ENCODE data around the gene GRAP.

GRAP gene

DNA sequence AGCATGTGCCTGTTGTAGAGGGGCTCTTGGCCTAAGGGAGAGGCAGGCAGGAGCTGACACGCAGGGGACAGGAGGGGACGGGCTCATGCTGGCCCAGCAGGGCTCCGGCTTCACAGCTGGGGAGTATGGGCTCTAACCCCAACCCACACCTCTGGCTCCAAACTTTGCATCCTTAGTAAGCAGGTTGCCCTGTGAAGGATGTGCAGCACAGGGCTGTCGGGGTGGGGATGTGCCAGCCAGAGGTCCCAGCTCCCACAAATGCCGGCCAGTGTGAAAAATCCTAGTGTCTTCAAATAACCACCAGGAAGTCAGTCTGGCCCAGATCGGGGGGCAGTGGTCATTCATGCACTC lies 28.2 kb downstream of the GRAP start:
- DNase-seq (ENCODE audit: low spot score): no peak

DNA sequence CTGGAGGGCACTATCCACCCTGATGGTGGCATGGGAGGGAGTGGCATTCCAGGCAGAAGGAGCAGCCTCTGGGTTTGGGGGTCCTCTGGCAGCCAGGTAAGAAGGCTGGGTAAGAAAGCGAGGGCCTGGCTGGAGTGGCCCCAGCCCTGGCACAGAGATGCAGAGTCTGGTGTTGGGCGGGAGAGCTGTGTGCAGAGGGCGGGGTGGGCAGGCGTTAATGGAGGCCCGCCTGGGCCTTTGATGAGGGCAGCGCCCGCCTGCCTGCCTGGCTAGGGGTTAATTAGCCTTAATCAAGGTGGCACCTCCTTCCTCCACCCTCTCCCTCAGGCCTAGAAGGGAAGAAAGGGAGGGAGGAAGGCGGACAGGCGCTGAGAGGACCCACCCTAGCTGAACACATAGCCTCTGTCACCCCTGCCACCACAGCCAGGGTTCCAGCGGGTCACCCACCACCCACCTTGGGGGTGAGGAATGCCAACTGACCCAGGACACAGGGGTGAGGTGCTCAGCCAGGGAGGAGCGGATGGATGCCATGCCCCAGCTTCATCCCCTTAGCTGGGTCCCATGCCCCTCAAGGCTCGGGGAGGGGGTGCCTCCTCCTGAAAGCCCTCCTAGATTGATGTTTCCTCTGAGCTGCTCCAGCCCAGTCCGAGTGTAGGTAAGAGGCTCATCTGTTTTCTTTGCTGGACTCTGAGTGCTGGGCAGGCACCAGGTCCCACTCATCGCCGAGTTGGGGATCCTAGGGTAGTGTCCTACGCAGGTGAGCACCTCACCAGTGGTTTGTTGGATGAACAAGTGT lies 28.8 kb downstream of the GRAP start:
- no peak for DNase-seq (ENCODE audit: low spot score)

DNA sequence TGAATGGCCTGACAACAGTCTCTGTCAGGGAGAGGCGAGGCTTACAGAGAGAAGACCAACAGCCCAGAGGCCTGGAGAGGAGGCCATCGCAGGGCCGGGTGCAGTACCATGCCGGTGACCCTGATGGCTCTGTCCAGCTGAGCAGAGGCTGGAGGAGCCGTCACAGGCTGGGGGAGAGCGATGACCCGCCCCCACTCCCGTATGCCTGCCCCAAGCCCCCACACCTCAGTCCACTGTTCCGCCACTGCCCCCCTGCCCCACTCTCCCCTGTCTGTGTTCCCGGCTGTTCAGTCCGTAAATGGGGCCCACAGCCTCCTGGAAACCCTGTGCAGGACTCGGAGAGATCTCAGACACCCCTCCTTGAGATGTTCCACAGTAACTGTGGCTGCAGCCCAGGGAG lies 29.4 kb downstream of the GRAP start:
- no peak for DNase-seq (ENCODE audit: low spot score)

DNA sequence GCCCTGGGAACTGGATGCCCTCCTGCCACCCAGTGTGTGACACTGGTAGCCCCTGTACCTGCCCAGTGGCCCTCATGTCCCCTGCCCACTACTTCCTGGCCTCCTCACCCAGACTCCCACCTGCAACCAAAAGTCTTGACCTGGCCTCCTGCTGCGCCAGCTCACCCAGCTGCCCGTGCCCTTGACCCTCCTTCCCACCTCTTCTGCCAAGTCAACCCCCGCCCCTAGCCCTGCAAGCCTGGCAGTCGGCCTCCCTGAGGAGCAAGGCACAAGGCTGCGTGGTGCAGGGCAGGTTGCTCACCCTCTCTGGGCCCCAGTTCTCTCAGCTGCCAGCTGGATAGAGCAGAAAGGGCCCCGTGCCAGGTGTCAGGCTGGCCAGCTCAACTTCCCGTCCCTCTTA lies 29.9 kb downstream of the GRAP start:
- no peak for DNase-seq (ENCODE audit: low spot score)

DNA sequence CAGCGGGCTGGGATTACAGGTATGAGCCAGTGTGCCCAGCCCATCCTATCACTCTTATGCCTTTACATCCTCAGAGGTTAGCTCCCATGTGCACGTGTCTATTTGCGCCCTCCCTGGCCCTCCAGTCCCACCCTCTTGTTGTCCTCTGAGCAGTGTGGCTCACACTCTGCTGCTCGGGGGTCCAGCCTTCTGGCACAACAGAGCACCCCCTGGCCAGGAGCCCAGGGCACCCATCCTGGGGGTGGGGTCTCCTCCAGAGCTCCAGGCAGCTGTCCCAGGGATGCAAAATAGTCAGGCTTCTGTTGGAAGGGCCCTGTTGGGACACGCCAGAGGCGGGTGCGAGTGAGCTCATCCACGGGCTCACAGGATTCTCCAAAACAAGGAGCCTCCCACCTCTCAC lies 30.5 kb downstream of the GRAP start:
- no peak for DNase-seq (ENCODE audit: low spot score)

DNA sequence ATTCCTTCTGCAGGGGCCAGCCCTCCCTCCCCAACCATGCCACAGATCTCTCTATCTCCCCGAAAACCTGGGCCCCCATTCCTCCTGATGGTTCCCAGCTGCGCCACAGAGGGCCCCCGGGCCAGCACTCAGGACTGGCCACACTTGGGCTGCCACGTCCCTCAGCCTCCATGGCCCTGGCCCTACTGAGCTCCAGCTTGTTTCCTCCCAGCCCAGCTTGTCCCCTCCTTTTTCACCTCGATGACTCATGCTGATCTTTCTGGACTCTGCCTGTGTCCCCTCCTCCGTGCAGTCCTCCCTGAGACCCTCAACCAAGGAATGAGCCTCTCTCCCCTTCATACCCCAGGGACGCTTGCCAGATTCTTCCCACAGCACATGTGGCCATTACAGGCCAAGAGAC lies 31.3 kb downstream of the GRAP start:
- DNase-seq (ENCODE audit: low spot score): no peak

DNA sequence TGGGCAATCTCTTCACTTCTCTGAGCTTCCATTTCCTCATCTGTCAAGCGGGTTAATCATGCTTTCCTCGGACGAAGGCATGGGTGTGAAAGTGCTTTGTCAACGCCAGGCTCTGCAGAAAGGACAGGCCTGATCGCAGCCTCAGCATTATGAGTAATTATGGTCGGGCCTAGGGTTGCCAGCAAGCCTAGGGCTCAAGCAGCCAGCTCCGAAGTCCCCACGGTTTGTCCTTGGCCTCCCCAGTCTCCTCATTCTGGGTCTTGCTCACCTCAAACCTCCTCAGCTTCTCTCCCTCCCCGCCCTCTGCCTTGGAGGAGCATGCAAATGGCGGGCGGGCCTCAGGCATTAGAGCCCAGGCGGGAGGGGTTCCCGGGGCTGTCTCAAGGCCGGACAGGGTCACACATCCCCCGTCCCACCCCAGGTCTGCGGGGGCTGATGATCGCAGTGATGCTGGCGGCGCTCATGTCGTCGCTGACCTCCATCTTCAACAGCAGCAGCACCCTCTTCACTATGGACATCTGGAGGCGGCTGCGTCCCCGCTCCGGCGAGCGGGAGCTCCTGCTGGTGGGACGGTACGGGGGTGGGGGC lies 32.0 kb downstream of the GRAP start:
- DNase-seq (ENCODE audit: low spot score): no peak

DNA sequence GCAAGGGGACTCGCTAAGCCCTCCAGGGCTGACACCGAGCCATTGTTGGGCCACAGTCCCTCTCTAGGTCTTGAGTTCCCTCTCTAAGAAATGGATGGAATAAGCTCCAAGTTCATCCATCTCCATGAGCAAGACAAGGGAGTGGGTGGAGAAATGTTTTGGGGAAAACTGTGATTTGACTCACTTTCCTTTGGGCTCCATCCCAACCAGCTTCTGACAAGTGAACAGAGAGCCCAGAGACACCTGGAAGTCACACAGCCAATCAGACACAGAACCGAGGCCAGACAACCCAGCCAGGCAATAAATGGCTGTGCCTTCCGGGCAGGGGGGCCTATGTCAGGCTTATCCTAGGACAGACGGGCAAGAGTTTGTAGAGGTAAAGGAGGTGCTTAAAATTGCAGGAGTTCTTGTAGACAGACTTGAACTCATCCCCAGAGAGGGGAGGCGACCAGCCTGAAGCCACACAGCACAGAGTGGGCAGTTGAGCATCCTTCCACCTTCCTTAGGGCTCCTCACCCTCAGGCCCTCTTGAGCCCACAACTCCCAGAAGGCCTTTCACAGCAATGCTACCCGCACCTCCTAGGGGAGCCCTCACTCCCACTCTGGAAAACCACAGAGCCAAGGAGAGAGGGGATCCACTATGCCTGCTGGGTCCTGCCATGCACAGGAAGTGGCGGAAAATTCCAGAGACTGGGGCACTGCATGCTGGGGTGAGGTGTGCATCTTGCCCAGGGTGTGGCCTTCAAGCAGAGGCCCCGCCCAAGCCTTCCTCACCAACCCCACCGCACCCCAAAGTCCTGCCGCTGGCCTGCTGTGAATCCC lies 32.7 kb downstream of the GRAP start:
- DNase-seq (ENCODE audit: low spot score): no peak

DNA sequence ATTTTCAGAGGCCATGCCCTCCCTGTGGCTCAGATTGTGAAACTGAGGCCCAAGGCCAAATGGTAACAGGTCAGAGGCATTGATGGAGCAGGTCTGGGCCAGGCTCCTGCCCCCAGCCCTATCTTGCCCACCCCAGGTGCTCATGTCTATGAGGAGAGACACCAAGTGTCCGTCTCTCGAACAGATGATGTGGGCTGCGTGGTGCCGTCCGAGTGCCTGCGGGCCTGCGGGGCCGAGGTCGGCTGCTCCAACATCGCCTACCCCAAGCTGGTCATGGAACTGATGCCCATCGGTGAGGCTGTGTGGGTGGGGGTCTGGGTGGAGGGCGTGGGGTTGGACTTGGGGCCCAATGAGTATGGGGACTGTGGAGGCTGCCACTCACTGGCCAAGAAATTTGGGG lies 33.5 kb downstream of the GRAP start:
- DNase-seq (ENCODE audit: low spot score): no peak

DNA sequence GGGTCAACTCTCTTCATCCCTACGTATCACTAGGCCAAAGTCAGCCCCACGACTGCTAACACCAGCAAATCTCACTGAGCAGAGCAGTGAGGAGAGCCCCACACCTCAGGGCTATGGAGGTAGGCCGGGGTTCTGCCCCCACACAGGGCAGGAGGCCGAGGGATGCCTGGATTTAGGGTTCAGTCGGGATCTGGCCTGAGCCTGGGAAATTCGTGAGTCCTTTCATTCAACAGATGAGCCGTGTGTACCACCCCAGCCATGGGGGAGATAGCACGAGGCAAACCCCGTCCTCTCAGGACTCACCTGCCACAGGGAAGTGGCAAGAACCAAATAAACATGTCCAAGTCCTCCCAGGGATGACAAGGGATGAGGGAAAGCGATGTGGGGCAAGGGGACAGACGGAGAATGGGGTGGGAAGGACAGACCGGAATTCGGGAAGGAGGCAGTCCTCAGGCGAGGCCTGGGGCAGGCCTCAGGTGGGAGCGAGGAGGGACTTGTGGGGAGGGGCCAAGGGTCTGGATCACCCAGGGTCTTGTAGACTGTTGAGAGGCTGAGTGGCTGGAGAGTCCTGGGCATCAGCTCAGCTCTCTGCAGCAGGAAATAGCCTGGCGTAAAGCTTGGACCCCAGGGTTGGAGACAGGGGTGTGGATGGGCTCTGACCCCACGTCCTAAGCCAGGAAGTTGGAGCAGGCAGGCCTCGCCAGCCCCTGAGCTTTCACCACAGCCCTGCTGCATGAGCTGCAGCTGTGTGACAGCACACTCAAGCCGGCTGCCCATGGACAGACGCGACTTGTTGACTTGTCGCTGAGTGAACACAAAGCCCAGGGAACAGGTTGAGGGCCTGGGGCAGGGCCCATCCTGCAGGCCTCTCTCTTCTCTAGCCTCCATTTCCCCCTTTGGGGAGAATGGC lies 34.3 kb downstream of the GRAP start:
- no peak for DNase-seq (ENCODE audit: low spot score)

DNA sequence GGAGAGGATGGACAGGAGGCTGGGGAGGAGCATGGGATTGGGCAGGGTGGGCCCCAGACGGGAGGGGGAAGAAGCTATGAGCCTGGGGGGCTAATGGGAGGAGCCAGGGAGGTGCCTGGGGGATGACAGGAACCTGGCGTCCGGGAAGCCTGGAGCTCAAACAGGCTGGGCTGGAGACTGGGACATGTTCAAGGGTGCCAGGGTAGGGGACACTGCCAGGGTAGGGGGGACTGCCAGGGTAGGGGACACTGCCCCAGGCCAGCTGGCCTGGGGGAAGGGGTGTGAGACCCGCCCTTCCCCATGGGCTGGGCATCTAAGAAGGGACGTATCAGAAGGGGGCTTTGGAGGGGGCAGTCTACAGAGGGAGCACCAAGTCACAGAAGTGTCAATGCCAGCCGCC lies 35.2 kb downstream of the GRAP start:
- DNase-seq (ENCODE audit: low spot score): no peak

DNA sequence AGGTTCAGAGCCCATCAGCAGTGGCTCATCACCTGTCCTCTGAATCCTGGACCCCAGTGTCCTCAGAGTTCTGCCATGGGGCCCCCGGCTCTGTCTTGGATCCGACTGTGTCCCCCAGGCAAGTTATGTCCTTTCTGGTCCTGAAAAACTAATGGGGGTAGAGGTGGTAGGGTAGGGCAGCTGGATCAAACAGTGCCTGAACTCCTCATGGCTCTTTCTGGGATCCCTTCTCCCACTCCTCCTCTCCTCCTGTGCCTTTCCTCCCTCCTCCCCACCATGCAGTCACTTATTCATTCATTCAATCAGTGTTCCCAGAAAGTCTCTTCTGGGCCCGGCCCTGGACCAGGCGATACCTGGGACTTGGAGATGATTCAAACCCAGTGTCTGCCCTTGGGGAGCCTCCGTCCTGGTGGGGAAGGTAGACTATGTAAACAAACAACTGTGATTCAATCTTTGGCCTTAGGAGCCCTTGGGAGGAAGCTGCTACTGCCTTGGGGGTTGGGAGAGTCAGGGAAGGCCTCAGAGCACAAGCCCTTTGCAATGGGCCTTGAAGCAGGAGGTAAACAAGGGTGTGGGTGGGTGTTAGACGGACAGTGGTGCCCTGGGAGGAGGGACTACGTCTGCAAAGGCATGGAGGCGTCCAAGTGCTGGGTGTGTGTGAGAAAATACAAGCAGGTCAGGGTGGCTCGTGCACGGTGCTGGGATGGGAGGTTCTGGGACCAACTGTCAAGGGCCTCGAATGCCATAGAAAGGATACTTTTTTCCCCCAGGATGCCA lies 35.8 kb downstream of the GRAP start:
- DNase-seq (ENCODE audit: low spot score): no peak

DNA sequence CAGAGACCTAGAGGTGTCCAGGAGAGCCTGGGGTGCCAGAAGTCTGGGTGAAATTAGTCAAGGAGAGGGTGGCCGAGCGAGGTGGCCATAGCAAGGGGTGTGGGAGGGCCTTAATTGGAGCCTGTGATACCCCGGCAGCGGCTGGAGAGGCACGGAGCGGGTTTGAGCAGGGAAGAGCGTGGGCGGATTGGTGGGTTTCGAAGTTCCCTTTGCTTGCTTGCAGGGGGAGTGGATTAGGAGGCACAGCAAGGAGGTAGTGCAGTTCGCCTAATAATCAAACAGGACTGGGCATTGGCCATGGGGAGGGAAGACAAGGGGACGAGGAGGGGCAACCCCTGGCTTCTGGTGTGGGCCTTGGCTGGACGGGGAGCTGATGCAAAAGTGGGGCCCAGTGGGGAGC lies 36.8 kb downstream of the GRAP start:
- no peak for DNase-seq (ENCODE audit: low spot score)

DNA sequence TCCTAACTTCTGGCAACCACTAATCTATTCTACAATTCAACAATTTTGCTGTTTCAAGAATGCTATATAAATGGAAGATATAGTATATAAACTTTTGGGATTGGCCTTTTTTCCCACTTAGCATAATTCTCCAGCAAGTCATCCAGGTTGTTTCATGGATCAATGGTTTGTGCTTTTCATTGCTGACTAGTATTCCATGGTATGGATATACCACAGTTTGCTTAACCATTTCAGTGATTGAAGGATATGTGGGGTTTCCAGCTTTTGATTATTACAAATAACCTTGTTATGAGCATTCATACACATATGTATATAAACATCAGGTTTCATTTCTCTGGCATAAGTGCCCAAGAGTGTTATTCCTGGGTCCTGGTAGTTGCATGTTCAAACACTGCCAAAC lies 40.1 kb downstream of the GRAP start:
- DNase-seq (ENCODE audit: low spot score): no peak

DNA sequence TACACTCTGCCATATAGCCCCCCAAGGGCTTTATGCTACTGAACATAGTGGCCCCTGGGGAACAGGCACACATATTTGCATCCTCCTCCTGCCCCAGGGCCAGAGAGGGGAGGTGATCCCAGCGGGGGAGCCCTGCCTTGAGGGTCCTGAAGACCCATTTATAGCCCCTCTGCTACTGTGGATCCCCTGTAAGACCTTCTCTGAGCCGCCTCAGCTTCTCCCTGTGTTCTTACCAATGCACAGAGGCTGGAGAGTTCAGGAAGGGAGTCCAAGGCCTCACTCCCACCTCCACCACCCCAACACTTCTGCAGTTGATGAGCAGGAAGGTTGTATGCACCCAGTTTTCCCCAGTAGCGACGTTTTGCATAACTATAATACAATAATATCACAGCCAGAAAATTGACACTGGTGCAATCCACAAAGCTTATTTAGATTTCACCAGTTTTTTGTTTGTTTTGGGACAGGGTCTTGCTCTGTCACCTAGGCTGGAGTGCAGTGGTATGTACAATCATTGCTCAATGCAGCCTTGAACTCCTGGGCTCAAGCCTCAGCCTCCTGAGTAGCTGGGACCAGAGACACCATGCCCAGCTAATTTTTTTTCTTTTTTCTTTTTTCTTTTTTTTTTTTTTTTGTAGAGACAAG lies 40.8 kb downstream of the GRAP start:
- no peak for DNase-seq (ENCODE audit: low spot score)

DNA sequence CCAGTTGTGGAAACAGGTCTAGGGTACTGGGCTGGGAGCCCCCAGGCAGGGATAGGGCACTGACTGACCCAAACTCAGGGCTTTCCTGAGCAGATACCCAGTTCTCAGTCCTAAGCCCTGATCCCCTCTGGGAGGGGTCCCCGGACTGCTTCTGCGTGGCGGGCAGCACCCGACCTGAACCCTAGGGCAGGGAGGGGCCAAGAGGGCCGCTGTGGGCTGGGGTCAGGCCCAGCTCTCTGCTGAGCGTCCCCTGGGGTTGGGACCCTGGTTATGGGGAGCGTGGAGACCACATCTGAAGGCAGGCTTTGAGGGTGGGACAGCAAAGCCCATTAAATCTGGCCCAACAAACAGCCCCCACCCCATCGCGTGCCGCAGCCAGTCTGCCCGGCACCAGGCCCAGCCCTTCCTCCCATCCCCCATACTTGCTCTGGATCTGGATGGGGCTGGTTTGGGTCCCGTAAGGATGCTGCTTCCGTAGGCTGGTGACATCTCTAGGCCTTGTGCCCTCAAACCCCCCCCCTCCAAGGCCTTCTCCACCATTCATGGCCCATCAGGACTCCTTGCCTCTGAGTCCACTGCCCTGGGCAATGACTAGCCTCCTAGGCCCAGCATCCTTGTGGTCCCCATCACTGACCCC lies 41.5 kb downstream of the GRAP start:
- DNase-seq (ENCODE audit: low spot score): no peak

DNA sequence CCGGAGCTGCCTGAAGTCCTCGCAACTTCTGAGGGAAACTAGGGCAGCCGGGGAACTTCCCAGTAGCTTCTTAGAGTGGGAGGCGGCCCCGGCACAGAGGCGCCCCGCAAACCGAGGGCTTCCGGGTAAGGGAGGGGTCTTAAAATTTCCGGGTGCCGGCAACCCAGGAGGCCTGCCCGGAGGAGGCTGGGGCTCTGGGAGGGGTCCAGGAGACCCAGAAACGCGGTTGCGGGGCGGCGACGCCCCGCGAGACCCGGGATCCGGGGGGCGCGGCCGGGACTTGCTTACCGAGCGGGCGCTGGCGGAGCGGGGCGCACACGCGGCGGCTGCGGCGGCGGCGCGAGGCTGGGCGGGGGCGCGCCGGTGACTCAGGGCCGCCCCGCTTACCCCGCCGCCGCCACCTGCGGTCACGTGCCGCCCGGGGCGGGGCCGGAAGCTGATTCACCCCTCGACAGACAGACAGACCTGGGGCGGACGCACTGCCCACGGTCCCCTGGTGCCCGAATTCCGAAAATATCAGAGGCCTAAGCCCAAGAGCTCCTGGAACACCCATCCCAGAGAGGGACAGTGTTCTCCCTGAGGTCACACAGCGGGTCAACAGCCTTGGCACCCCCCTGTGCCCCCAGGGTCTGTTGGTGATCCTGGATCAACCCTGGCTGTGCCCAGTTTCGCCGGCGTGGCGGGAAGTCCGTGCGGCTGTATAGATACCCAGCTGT lies 42.2 kb downstream of the GRAP start, which contains the start of gene FAM83G:
Gene FAM83G, minus strand, starts transcription at position 344 of the 716 bp plus-strand sequence. CDS start 723 bp downstream, outside the sequence.
- DNase-seq (ENCODE audit: low spot score): peak; percentile 90

DNA sequence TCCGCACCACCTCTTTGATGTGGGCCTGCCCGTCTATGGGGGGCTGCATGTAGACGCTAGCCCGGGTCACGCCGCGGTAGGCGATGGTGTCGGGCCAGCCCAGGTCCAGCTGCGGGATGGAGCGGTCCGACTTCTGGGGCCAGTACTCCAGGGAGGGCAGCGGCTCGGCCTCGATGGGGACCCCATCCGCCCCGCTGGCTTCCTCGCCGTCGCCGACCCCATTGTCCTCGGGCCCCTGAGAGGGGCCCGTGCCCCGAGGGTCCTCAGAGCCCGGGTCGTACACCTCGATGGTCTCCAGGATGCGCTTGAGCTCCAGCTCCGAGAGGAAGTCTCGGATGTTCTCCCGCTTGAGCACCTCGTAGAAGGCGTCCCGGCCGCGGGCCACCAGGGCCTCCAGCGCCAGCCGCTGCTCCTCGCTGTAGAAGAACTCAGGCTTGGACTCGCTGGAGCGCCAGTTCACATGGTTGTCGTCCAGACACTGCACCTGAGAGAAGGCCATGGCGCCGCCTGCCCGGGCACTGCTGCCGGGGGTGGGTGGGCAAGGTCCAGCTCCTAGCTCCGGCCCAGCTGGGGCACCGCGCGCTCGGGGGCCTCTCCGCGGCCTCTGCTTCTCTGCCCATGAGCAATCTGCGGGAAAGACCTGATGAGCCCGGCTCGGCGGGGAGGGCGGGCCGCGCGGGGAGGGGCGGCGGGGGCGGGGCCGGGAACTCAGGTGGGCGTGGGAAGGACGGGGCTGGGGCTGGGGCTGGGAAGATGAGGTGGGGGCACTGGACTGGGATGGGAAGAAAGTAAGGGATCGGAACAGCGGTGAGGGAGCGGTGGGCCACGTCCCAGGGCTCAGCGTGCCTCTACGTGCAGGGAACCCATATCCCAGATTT lies 43.0 kb downstream of the GRAP start:
- peak; percentile 84 for DNase-seq (ENCODE audit: low spot score)

All from iPS-NIHi11 (cell line).